HG02571 (cell line): Measurements from ENCODE around the gene CABCOCO1.

Experiments
- ATAC-seq: cut with Tn5 transposase; IDR thresholded peaks from one replicate; pipeline ENCODE4 v1.9.1; 2021; ENCODE audit warnings: mild to moderate bottlenecking, moderate library complexity; ENCODE audit not compliant: unreplicated experiment

CABCOCO1 gene

GRCh38 chr10:61752111-61753011 is 89.6 kb downstream of the CABCOCO1 start:
- no peak for ATAC-seq

GRCh38 chr10:61753453-61753852 is 90.7 kb downstream of the CABCOCO1 start:
- no peak for ATAC-seq

GRCh38 chr10:61754587-61755550 is 92.1 kb downstream of the CABCOCO1 start:
- no peak for ATAC-seq

- ATAC-seq, result no peak
Observed at GRCh38 chr10:61757001-61757400, 94.3 kb downstream of the CABCOCO1 start.

- ATAC-seq, result no peak
Observed at GRCh38 chr10:61757525-61758397, 95.0 kb downstream of the CABCOCO1 start.

GRCh38 chr10:61758433-61758832 is 95.7 kb downstream of the CABCOCO1 start:
- no peak for ATAC-seq

- no peak for ATAC-seq
Observed at GRCh38 chr10:61759751-61760150, 97.0 kb downstream of the CABCOCO1 start.

GRCh38 chr10:61760943-61761824 is 98.5 kb downstream of the CABCOCO1 start:
- ATAC-seq, result no peak

- no peak for ATAC-seq
Observed at GRCh38 chr10:61761825-61762217, 99.1 kb downstream of the CABCOCO1 start.

GRCh38 chr10:61763778-61764177 is 101.0 kb downstream of the CABCOCO1 start:
- ATAC-seq, result no peak

- ATAC-seq, result no peak
Observed at GRCh38 chr10:61764486-61764885, 101.8 kb downstream of the CABCOCO1 start.

- ATAC-seq, result no peak
Observed at GRCh38 chr10:61765176-61766087, 102.7 kb downstream of the CABCOCO1 start.

- no peak for ATAC-seq
Observed at GRCh38 chr10:61766927-61767326, 104.2 kb downstream of the CABCOCO1 start.

- ATAC-seq, result no peak
Observed at GRCh38 chr10:61774031-61774430, 111.3 kb downstream of the CABCOCO1 start.

GRCh38 chr10:61775111-61775510 is 112.4 kb downstream of the CABCOCO1 start:
- no peak for ATAC-seq

- no peak for ATAC-seq
Observed at GRCh38 chr10:61776615-61777266, 114.0 kb downstream of the CABCOCO1 start.

GRCh38 chr10:61778137-61778536 is 115.4 kb downstream of the CABCOCO1 start:
- no peak for ATAC-seq

- no peak for ATAC-seq
Observed at GRCh38 chr10:61779276-61779675, 116.5 kb downstream of the CABCOCO1 start.
